Osteoblast (primary cell): ENCODE results near the gene OR52E1. TPM values are rescaled to one million over a fixed set of nuclear protein-coding genes. Genes with fewer than 3 reads are reported as not detected.

Source experiments
- DNase-seq: peaks from one replicate; pipeline ENCODE4 v3.0.0; 2011; ENCODE audit warnings: low spot score, mixed read lengths; ENCODE audit not compliant: insufficient read length; ENCODE audit errors: missing footprints
- H2AFZ ChIP-seq: 2 replicates; pipeline ENCODE4 v1.6.0; 2011; ENCODE audit warnings: mild to moderate bottlenecking, low read length
- H3K27ac ChIP-seq: 2 replicates; pipeline ENCODE4 v1.5.1; 2011; ENCODE audit warnings: mild to moderate bottlenecking, low read depth, low read length, moderate library complexity
- H3K27me3 ChIP-seq: 2 replicates; pipeline ENCODE4 v1.6.0; 2012; ENCODE audit warnings: mild to moderate bottlenecking, control low read depth, inconsistent platforms, low read length, moderate library complexity; ENCODE audit not compliant: insufficient read depth
- H3K36me3 ChIP-seq: 2 replicates; pipeline ENCODE4 v1.5.1; 2011; ENCODE audit warnings: mild to moderate bottlenecking, low read length, control low read depth, moderate library complexity; ENCODE audit not compliant: insufficient read depth
- H3K4me1 ChIP-seq: 2 replicates; pipeline ENCODE4 v1.5.1; 2011; ENCODE audit warnings: mild to moderate bottlenecking, low read length, control low read depth, moderate library complexity; ENCODE audit not compliant: insufficient read depth
- H3K4me2 ChIP-seq: 2 replicates; pipeline ENCODE4 v1.6.0; 2011; ENCODE audit warnings: mild to moderate bottlenecking, low read length; ENCODE audit not compliant: insufficient read depth
- H3K4me3 ChIP-seq: fragments of 200-600 bp; sonication (generic); 3 replicates; pipeline ENCODE4 v1.5.1; 2012; ENCODE audit warnings: mild to moderate bottlenecking, low read length, inconsistent platforms; ENCODE audit not compliant: insufficient read depth
- H3K79me2 ChIP-seq: 2 replicates; pipeline ENCODE4 v1.6.0; 2012; ENCODE audit warnings: mild to moderate bottlenecking, low read length, control low read depth, inconsistent platforms; ENCODE audit not compliant: insufficient read depth
- H3K9me3 ChIP-seq: 2 replicates; pipeline ENCODE4 v1.5.1; 2011; ENCODE audit warnings: low read depth, low read length, control low read depth
- H4K20me1 ChIP-seq: 2 replicates; pipeline ENCODE4 v1.6.0; 2012; ENCODE audit warnings: mild to moderate bottlenecking, low read length, control low read depth; ENCODE audit not compliant: insufficient read depth
- CTCF ChIP-seq: IDR thresholded peaks from 2 replicates; pipeline ENCODE4 v1.5.1; 2011; ENCODE audit warnings: mild to moderate bottlenecking, low read depth, low read length, moderate library complexity; ENCODE audit errors: extremely low read depth
- total RNA-seq: library from RNA; depleted of rRNA; stranded (reverse); fragments of >200 nt; gene quantifications from 2 replicates; pipeline ENCODE4 v1.2.3, GENCODE V29; 2012

OR52E1 gene
- total RNA-seq, 1 donor = not detected

DNA sequence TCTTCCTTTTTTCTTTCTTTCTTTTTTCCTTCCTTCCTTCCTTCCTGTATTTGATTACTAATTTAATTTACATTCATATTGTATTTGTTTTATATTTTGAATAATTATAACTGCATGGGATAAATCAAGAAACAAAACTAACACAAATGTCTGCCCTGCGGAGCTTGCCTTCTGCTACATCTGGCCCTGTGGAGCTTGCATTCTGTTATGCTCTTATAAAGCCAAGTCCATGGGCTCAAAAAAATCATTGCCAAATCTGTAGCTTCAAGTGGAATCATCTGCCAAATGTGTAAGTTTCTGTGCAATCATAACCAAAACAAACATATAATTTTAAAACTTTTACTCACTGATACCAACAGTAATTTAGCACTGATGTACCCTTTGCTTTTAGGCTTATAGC is 31.0 kb upstream of the OR52E1 start:
- H3K4me2 ChIP-seq = no peak overlapping the region
- no peak for TF ChIP-seq CTCF
- H3K79me2 ChIP-seq = no peaks in the 10 kb centered on the region

GRCh38 chr11:5040876-5041275 is 28.5 kb upstream of the OR52E1 start:
- H3K9me3 ChIP-seq = no peaks in the 10 kb centered on the region
- no peaks in the 10 kb centered on the region for H3K36me3 ChIP-seq
- no peaks in the 10 kb centered on the region for H3K27me3 ChIP-seq
- no peaks in the 10 kb centered on the region for H3K4me1 ChIP-seq
- no peak overlapping the region for H3K27ac ChIP-seq
- no peak for TF ChIP-seq CTCF
- DNase-seq = no peak
- H3K4me3 ChIP-seq = no peak overlapping the region
- H3K79me2 ChIP-seq = no peaks in the 10 kb centered on the region
- H4K20me1 ChIP-seq = no peaks in the 10 kb centered on the region
- H3K4me2 ChIP-seq = no peak overlapping the region
- H2AFZ ChIP-seq = no peak overlapping the region

More for the DNA sequence above, 31.0 kb upstream of the OR52E1 start:
- Histone ChIP-seq H4K20me1 (no peaks in the 10 kb centered on the region), H3K27me3 (no peaks in the 10 kb centered on the region), H3K9me3 (no peaks in the 10 kb centered on the region), H3K27ac (no peak overlapping the region), H3K36me3 (no peaks in the 10 kb centered on the region), H3K4me1 (no peaks in the 10 kb centered on the region), H3K4me3 (no peak overlapping the region), H2AFZ (no peak overlapping the region)
- DNase-seq = no peak

DNA sequence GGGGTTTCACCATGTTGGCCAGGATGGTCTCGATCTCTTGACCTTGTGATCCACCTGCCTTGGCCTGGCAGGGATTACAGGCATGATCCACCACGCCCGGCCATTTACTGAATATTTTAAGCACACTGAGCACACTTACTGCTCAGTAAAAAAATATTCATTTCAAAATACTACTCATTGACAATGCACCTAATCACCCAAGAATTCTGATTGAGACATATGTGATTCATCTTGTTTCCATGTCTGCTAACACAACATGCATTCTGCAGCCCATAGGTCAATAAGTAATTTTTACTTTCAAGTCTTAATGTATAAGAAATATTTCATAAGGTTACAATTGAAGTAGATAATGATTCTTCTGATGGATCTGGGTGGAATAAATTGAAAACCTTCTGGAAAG is 27.3 kb upstream of the OR52E1 start:
- Histone ChIP-seq H4K20me1 (no peaks in the 10 kb centered on the region), H3K4me2 (no peak overlapping the region), H3K4me1 (no peaks in the 10 kb centered on the region), H3K36me3 (no peaks in the 10 kb centered on the region), H3K27ac (no peak overlapping the region), H3K79me2 (no peaks in the 10 kb centered on the region), H3K27me3 (no peaks in the 10 kb centered on the region), H2AFZ (no peak overlapping the region), H3K9me3 (no peaks in the 10 kb centered on the region), H3K4me3 (no peak overlapping the region)
- TF ChIP-seq CTCF = no peak
- DNase-seq = no peak

GRCh38 chr11:5043380-5043779 is 26.0 kb upstream of the OR52E1 start:
- DNase-seq = no peak
- Histone ChIP-seq H2AFZ (no peak overlapping the region), H3K4me1 (no peaks in the 10 kb centered on the region), H3K36me3 (no peaks in the 10 kb centered on the region), H3K4me2 (no peak overlapping the region), H3K4me3 (no peak overlapping the region), H3K79me2 (no peaks in the 10 kb centered on the region), H3K9me3 (no peaks in the 10 kb centered on the region), H3K27ac (no peak overlapping the region), H4K20me1 (no peaks in the 10 kb centered on the region), H3K27me3 (no peaks in the 10 kb centered on the region)
- no peak for TF ChIP-seq CTCF
